ENCODE data around the gene LIFR. TPM values are rescaled to one million over a fixed set of nuclear protein-coding genes. Genes with fewer than 3 reads are reported as not detected.

LIFR gene
- polyA plus RNA-seq, 1 of the 3 experiments (the other 2 are of a cell fraction): 3.8 TPM

- no peak for TF ChIP-seq USF1 (IDR thresholded peaks at IDR 0.05; ENCODE audit: borderline replicate concordance, low read depth)
- TF ChIP-seq, protein P1, sequence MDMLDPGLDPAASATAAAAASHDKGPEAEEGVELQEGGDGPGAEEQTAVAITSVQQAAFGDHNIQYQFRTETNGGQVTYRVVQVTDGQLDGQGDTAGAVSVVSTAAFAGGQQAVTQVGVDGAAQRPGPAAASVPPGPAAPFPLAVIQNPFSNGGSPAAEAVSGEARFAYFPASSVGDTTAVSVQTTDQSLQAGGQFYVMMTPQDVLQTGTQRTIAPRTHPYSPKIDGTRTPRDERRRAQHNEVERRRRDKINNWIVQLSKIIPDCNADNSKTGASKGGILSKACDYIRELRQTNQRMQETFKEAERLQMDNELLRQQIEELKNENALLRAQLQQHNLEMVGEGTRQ (IDR thresholded peaks at IDR 0.05; ENCODE audit: borderline replicate concordance, low read depth, low read length): no peak
Measured at GRCh38 chr5:38458174-38458573, 98.3 kb downstream of the LIFR start (continued).

DNA sequence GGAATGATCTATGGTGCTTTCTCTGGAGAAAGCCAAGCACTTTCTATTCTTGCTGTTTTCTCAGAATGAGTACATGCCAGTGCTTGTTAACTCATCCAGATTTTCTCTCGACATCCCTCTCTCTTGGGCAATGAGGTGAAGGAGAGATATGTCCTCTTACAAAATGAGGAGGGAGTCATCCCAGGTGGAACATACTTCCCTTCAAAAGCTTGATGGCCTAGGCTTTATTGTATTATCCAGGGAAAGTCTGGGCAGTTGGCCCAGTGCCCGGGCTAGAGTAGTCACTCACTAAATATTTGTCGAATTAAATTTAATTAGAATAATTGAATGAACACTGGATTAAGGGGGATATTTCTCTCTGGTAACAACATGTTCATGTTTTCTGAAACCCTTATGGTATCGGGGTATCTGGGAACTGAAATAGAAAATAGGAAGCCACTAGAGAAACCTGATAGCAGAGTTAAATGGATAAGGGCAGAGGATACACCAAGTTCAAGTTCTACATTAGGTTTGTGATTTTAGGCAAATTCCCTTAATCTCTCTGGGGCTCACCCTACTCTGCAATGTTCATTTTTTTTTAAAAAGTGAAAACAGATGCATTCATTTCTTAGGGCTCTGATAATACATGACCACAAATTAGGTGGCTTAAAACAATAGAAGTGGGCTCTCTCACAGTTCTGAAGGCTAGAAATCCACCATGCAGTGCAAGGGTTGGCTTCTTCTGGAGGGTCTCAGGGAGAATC is 99.6 kb downstream of the LIFR start:
- Histone ChIP-seq H3K4me2 (no peak overlapping the region; the same call in 1 of the 2 replicates), H3K36me3 (replicated peaks in 1 of 2; ENCODE audit: control insufficient read depth in 1 of 2, insufficient read depth in 2 of 2, low read length in 1 of 2) (no peaks in the 10 kb centered on the region), H4K20me1 (ENCODE audit: insufficient read depth) (no peaks in the 10 kb centered on the region), H3K79me2 (ENCODE audit: insufficient read depth) (no peaks in the 10 kb centered on the region), H3K9me2 (no peaks in the 10 kb centered on the region), H3K4me1 (ENCODE audit: control insufficient read depth in 1 of 2, insufficient read depth in 2 of 2, low read depth in 1 of 2, low read length in 1 of 2) (peaks cover 0 to 5% of the 10 kb centered on the region in 2 experiments; a peak in 2 of 4 replicates), H3F3A (replicated peaks; ENCODE audit: insufficient read depth) (no peaks in the 10 kb centered on the region), H3K27me3 (ENCODE audit: insufficient read depth) (no peaks in the 10 kb centered on the region), H3K27ac (ENCODE audit: low read depth in 2 of 2, low read length in 1 of 2) (peak overlapping the region; percentile 22 to 53; a peak in 3 of 4 replicates), H2AFZ (ENCODE audit: low read depth) (no peak overlapping the region), H3K4me3 (ENCODE audit: low read depth in 2 of 2, low read length in 1 of 2) (no peak overlapping the region), H3K9me3 (no peaks in the 10 kb centered on the region), H3K9ac (no peak overlapping the region)
- WGBS (ENCODE audit: low lambda C conversion rate): 11% methylated on average over 4 of the region's 4 CpGs
- TF ChIP-seq TCF12 (IDR thresholded peaks at IDR 0.05) (peak; percentile 34; the same call in 1 of the 2 replicates), MEF2A (IDR thresholded peaks at IDR 0.05; ENCODE audit: borderline replicate concordance, low read depth) (no peak), USF1 (IDR thresholded peaks at IDR 0.05; ENCODE audit: borderline replicate concordance, low read depth) (no peak), EP300 (IDR thresholded peaks at IDR 0.05; ENCODE audit: borderline replicate concordance in 1 of 2, low read depth in 1 of 2, low read length in 1 of 2) (peak in 1 of 2 experiments; percentile 43; a peak in 1 of 4 replicates), NFIC (IDR thresholded peaks at IDR 0.05; ENCODE audit: borderline replicate concordance) (peak; percentile 68; the same call in 1 of the 2 replicates)
- CTCF ChIA-PET: interaction anchor here (2.1 to 7.9 kb wide), 2 partner anchors 15 to 353 kb away, joined by 9 to 58 read pairs; no protein-coding TSS in a partner anchor
- peak; percentile 40 for DNase-seq
- POLR2A ChIA-PET: no interaction called here

- Histone ChIP-seq H2AFZ (ENCODE audit: low read depth) (no peak overlapping the region), H3F3A (replicated peaks; ENCODE audit: insufficient read depth) (no peaks in the 10 kb centered on the region), H3K4me3 (ENCODE audit: low read depth in 2 of 2, low read length in 1 of 2) (no peak overlapping the region), H3K9ac (no peak overlapping the region), H3K36me3 (replicated peaks in 1 of 2; ENCODE audit: control insufficient read depth in 1 of 2, insufficient read depth in 2 of 2, low read length in 1 of 2) (no peaks in the 10 kb centered on the region), H4K20me1 (ENCODE audit: insufficient read depth) (no peaks in the 10 kb centered on the region), H3K27me3 (ENCODE audit: insufficient read depth) (no peaks in the 10 kb centered on the region), H3K9me2 (no peaks in the 10 kb centered on the region), H3K4me1 (ENCODE audit: control insufficient read depth in 1 of 2, insufficient read depth in 2 of 2, low read depth in 1 of 2, low read length in 1 of 2) (peaks cover 0 to 10% of the 10 kb centered on the region in 2 experiments; a peak in 2 of 4 replicates), H3K9me3 (no peaks in the 10 kb centered on the region), H3K79me2 (ENCODE audit: insufficient read depth) (no peaks in the 10 kb centered on the region), H3K4me2 (no peak overlapping the region), H3K27ac (ENCODE audit: low read depth in 2 of 2, low read length in 1 of 2) (no peak overlapping the region)
- ChIA-PET POLR2A (no interaction called here), CTCF (interaction anchor here (1.0 to 7.9 kb wide), 3 partner anchors 11 to 354 kb away, joined by 3 to 58 read pairs (median 9); no protein-coding TSS in a partner anchor)
- 89% methylated on average over 8 of the region's 8 CpGs for WGBS (ENCODE audit: low lambda C conversion rate)
- DNase-seq: no peak
- TF ChIP-seq YY1 (IDR thresholded peaks at IDR 0.05; ENCODE audit: low read depth): no peak
- TF ChIP-seq TCF12 (IDR thresholded peaks at IDR 0.05): no peak
- TF ChIP-seq SIN3A (IDR thresholded peaks at IDR 0.05; ENCODE audit: borderline replicate concordance, low read depth, low read length): no peak
- TF ChIP-seq, protein P1 (IDR thresholded peaks at IDR 0.05; ENCODE audit: borderline replicate concordance, low read depth, low read length): no peak
- no peak for TF ChIP-seq TEAD4 (IDR thresholded peaks at IDR 0.05; ENCODE audit: borderline replicate concordance, insufficient read depth)
- no peak for TF ChIP-seq RFX5 (IDR thresholded peaks at IDR 0.05; ENCODE audit: low read length)
- TF ChIP-seq MEF2A (IDR thresholded peaks at IDR 0.05; ENCODE audit: borderline replicate concordance, low read depth): no peak
- no peak for TF ChIP-seq FOXJ3 (CRISPR knock-in tag; IDR thresholded peaks at IDR 0.05)
- no peak for TF ChIP-seq RCOR1 (IDR thresholded peaks at IDR 0.05; ENCODE audit: low read length)
- TF ChIP-seq, protein P2, sequence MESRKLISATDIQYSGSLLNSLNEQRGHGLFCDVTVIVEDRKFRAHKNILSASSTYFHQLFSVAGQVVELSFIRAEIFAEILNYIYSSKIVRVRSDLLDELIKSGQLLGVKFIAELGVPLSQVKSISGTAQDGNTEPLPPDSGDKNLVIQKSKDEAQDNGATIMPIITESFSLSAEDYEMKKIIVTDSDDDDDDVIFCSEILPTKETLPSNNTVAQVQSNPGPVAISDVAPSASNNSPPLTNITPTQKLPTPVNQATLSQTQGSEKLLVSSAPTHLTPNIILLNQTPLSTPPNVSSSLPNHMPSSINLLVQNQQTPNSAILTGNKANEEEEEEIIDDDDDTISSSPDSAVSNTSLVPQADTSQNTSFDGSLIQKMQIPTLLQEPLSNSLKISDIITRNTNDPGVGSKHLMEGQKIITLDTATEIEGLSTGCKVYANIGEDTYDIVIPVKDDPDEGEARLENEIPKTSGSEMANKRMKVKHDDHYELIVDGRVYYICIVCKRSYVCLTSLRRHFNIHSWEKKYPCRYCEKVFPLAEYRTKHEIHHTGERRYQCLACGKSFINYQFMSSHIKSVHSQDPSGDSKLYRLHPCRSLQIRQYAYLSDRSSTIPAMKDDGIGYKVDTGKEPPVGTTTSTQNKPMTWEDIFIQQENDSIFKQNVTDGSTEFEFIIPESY (IDR thresholded peaks at IDR 0.05; ENCODE audit: borderline replicate concordance, low read depth): no peak
- TF ChIP-seq CTCF (IDR thresholded peaks at IDR 0.05): no peak
Measured at GRCh38 chr5:38455796-38456330, 100.6 kb downstream of the LIFR start.

All from SK-N-SH (cell line).